ENCODE data around the gene TBC1D3I. TPM values are rescaled to one million over a fixed set of nuclear protein-coding genes. Genes with fewer than 3 reads are reported as not detected.

The TBC1D3I gene
- not detected in 2 replicates for total RNA-seq

GRCh38 chr17:36264470-36264869 lies at the start of gene TBC1D3I:
TSS of gene TBC1D3I (minus strand) at chr17:36264570. CDS start at chr17:36262985, 1,585 bp downstream.

GRCh38 chr17:36210439-36211211 lies 53.7 kb downstream of the TBC1D3I start, which contains the start of gene CCL4L2:
TSS of gene CCL4L2 (plus strand) at chr17:36211063.

Other genes with a start within 250 kb of the TBC1D3I start
- gene CCL23, start 246.6 kb downstream of the TBC1D3I start, total RNA-seq, result not detected in 2 replicates
- not detected in 2 replicates for gene CCL18, start 200.3 kb downstream of the TBC1D3I start, total RNA-seq
- gene CCL3, start 174.4 kb downstream of the TBC1D3I start, total RNA-seq, result not detected in 2 replicates
- not detected in 2 replicates for gene CCL4, start 160.7 kb downstream of the TBC1D3I start, total RNA-seq
- not detected in 2 replicates for gene TBC1D3B, start 87.9 kb downstream of the TBC1D3I start, total RNA-seq
- not detected in 2 replicates for gene CCL3L1, start 67.8 kb downstream of the TBC1D3I start, total RNA-seq
- not detected in 2 replicates for gene CCL4L2, start 53.5 kb downstream of the TBC1D3I start, total RNA-seq
- not detected in 2 replicates for gene TBC1D3G, start 59.3 kb upstream of the TBC1D3I start, total RNA-seq
- gene TBC1D3H, start 123.9 kb upstream of the TBC1D3I start, total RNA-seq, result not detected in 2 replicates
- gene ZNHIT3, start 222.1 kb upstream of the TBC1D3I start, total RNA-seq, result 37.2 and 39.7 TPM in 2 replicates

Data from myometrial cell (primary cell).